ENCODE data around the gene LRRC32. TPM values are rescaled to one million over a fixed set of nuclear protein-coding genes. Genes with fewer than 3 reads are reported as not detected.

The LRRC32 gene
- total and polyA plus RNA-seq, 2 experiments from 2014 or later: 4.0 to 7.9 TPM

DNA sequence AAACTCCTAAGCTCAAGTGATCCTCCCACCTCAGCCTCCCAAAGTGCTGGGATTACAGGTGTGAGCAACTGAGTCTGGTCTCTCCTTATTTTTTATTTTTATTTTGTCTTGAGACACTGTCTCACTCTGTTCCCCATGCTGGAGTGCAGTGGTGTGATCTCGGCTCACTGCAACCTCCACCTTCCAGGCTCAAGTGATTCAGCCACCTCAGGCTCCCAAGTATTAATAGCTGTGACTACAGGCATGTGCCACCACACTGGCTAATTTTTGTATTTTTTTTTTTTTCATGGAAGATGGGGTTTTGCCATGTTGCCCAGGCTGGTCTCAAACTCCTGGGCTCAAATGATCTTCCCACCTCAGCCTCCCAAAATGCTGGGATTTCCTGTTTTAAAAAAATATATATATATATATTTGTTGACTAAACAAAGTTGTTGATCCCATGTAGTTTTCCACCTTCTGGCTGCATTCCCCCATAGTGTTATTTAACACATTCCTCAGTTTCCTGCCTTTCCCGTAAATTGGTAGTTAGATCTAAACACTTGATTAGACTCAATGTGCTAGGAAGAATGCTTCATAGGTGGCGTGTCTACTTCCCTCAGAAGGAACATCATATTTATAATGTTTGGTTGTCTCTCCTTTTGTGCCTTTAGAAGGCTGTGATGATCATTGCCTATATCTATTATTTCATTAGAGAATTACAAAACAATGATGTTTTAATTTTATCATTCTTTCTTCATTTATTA, 38.8 kb downstream of the LRRC32 start:
- Histone ChIP-seq H4K20me1 (ENCODE audit: insufficient read depth) (no peaks in the 10 kb centered on the region), H3F3A (ENCODE audit: insufficient read depth) (no peaks in the 10 kb centered on the region), H3K9me2 (ENCODE audit: insufficient read depth) (no peaks in the 10 kb centered on the region), H3K79me2 (ENCODE audit: insufficient read depth) (no peaks in the 10 kb centered on the region), H3K9ac (no peak overlapping the region), H3K9me3 (ENCODE audit: low read depth) (no peaks in the 10 kb centered on the region), H3K4me3 (no peak overlapping the region), H3K27me3 (replicated peaks; ENCODE audit: insufficient read depth) (no peaks in the 10 kb centered on the region; the same call in 1 of the 2 replicates), H3K27ac (no peak overlapping the region), H3K36me3 (ENCODE audit: low read depth) (no peaks in the 10 kb centered on the region), H3K4me1 (ENCODE audit: insufficient read depth) (peaks cover 7% of the 10 kb centered on the region; the same call in 1 of the 2 replicates), H2AFZ (no peak overlapping the region), H3K4me2 (ENCODE audit: unreplicated experiment) (no peak overlapping the region)
- in situ Hi-C loops (cut with MboI): no loop called here
- DNase-seq: no peak
- WGBS, 2 experiments (ENCODE audit: low coverage in 1 of 2, low lambda C conversion rate in 2 of 2, missing lambda C conversion rate in 2 of 2): 91 to 95% methylated on average over 3 of the region's 3 CpGs
- TF ChIP-seq EZH2 (IDR thresholded peaks at IDR 0.05; ENCODE audit: insufficient read depth, poor library complexity, severe bottlenecking) (no peak), EZH2phosphoT487 (IDR thresholded peaks at IDR 0.05; ENCODE audit: insufficient read depth, low read depth) (no peak)

DNA sequence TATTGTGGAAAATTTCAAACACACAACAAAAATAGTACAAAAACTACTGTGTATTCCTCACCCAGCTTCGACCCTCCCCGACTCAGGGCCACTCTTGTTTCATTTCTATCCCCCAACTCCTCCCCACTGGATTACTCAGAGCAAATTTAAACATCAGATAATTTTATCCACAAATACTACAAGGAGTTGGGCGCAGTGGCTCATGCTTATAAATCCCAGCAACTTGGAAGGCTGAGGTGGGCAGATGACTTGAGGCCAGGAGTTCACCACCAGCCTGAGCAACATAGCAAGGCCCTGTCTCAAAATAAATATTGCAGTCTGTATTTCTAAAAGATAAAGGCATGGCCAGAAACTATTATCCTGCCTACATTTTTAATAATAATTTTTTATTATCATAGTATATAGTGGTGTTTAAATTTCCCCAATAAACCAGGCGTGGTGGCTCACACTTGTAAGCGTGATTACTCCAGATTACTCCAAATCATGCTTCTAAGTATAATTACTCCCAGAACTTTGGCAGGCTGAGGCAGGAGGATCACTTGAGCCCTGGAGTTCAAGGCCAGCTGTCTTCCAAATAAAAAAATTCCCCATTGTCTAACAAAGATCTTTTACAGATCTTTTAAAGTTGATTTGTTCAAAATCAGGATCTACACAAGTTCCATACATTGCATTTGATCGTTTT, 39.8 kb downstream of the LRRC32 start:
- no peak overlapping the region for H3K4me2 ChIP-seq (ENCODE audit: unreplicated experiment)
- 57 to 59% methylated on average over 6 of the region's 6 CpGs for WGBS, 2 experiments (ENCODE audit: low coverage in 1 of 2, low lambda C conversion rate in 2 of 2, missing lambda C conversion rate in 2 of 2)

DNA sequence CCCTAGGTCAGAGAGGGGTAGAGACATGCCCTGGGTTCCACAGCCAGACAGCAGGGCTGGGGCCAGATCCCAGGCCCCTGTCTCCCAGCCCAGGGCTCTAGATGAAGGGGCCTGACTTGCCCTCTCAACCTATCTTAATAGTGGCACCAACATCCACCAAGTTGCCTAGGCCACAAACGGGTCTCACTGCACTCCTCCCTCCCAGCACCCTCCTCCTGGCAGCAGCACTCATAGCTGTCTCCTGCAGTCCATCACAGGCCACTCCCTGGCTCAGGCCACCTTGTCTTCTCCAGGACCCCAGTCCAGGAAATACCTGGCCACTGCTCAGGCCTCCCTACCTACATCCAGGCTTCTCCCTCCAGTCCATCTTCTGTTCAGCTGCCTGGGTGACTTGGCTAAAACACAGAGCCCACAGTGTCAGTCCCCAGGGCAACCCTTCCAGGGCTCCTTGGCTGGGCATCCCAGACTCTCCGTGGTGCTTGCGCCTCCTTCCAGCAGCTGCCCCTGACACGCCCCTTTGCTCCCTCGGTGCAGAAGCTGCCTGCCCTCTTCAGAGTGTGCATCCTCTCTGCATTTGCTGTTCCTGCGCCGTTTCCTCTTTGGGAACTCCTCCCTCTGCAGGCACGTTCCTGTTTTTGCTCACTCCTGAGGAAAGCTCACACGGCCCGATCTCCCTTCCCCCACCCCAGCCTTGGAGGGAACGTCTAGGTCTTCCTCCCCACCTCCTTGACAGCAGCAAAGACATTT, 40.5 kb downstream of the LRRC32 start:
- Histone ChIP-seq H2AFZ (peak overlapping the region; percentile 72), H3K4me3 (no peak overlapping the region), H3K27ac (no peak overlapping the region), H3K4me2 (ENCODE audit: unreplicated experiment) (no peak overlapping the region), H3K27me3 (replicated peaks; ENCODE audit: insufficient read depth) (no peaks in the 10 kb centered on the region), H3K36me3 (ENCODE audit: low read depth) (no peaks in the 10 kb centered on the region), H3F3A (ENCODE audit: insufficient read depth) (no peaks in the 10 kb centered on the region), H3K79me2 (ENCODE audit: insufficient read depth) (no peaks in the 10 kb centered on the region), H3K9me2 (ENCODE audit: insufficient read depth) (no peaks in the 10 kb centered on the region), H3K9me3 (ENCODE audit: low read depth) (no peaks in the 10 kb centered on the region), H3K4me1 (ENCODE audit: insufficient read depth) (peaks cover 7% of the 10 kb centered on the region; the same call in 1 of the 2 replicates), H4K20me1 (ENCODE audit: insufficient read depth) (no peaks in the 10 kb centered on the region), H3K9ac (no peak overlapping the region)
- WGBS, 2 experiments (ENCODE audit: low coverage in 1 of 2, low lambda C conversion rate in 2 of 2, missing lambda C conversion rate in 2 of 2): 32 to 34% methylated on average over 11 of the region's 11 CpGs
- DNase-seq: peak; percentile 53
- TF ChIP-seq EZH2 (IDR thresholded peaks at IDR 0.05; ENCODE audit: insufficient read depth, poor library complexity, severe bottlenecking) (no peak), EZH2phosphoT487 (IDR thresholded peaks at IDR 0.05; ENCODE audit: insufficient read depth, low read depth) (no peak)
- in situ Hi-C loops (cut with MboI): no loop called here

More for the DNA sequence above, 39.8 kb downstream of the LRRC32 start:
- Histone ChIP-seq H2AFZ (peak overlapping the region; percentile 72), H3K4me1 (ENCODE audit: insufficient read depth) (peaks cover 7% of the 10 kb centered on the region; the same call in 1 of the 2 replicates), H3K27me3 (replicated peaks; ENCODE audit: insufficient read depth) (no peaks in the 10 kb centered on the region), H3K4me3 (no peak overlapping the region), H4K20me1 (ENCODE audit: insufficient read depth) (no peaks in the 10 kb centered on the region), H3K9ac (no peak overlapping the region), H3K9me3 (ENCODE audit: low read depth) (no peaks in the 10 kb centered on the region), H3K9me2 (ENCODE audit: insufficient read depth) (no peaks in the 10 kb centered on the region), H3K79me2 (ENCODE audit: insufficient read depth) (no peaks in the 10 kb centered on the region), H3F3A (ENCODE audit: insufficient read depth) (no peaks in the 10 kb centered on the region), H3K27ac (no peak overlapping the region), H3K36me3 (ENCODE audit: low read depth) (no peaks in the 10 kb centered on the region)
- TF ChIP-seq EZH2 (IDR thresholded peaks at IDR 0.05; ENCODE audit: insufficient read depth, poor library complexity, severe bottlenecking) (no peak), EZH2phosphoT487 (IDR thresholded peaks at IDR 0.05; ENCODE audit: insufficient read depth, low read depth) (no peak)
- in situ Hi-C loops (cut with MboI): no loop called here
- peak; percentile 25 for DNase-seq

DNA sequence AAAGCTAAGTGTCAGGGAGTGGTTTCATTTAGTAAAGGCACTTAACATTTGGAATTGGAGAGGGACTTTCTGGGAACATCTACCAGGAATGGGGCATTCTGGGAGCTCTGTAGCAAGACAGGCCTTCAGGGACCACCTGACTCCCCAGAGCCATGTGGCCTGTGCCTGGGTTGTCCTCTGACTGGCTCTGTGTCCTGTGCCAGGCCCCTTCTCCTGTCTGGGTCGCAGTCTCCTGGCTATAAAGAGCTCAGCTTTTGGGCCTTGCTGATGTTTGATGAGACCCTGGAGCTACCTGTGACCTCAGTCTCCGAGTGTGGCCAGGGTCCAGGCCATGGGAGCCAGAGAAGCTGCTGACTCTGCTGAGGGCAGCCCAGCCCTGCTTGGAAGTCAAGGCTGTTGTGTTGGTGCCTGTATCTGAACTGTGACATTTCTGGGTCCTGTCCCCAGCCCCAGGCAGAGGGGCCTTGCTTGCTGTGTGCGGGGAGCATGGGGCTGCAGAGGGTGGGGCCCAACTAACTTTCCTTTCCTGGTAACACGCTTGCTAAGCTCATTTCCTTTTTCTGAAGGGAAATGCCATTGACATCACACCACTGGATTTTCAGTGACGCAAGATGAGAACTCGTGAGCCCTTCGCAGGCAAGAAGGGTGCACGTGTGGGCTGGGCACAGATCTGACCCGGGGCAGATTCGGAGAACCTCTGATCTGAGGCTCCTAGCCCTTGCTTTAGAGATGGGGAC, 41.3 kb downstream of the LRRC32 start:
- peaks cover 7% of the 10 kb centered on the region; the same call in 1 of the 2 replicates for H3K4me1 ChIP-seq (ENCODE audit: insufficient read depth)
- H3K4me3 ChIP-seq: no peak overlapping the region
- H3K9me3 ChIP-seq (ENCODE audit: low read depth): no peaks in the 10 kb centered on the region
- H3K27me3 ChIP-seq (replicated peaks; ENCODE audit: insufficient read depth): no peaks in the 10 kb centered on the region
- H3K79me2 ChIP-seq (ENCODE audit: insufficient read depth): no peaks in the 10 kb centered on the region
- H3K9ac ChIP-seq: no peak overlapping the region
- H3K4me2 ChIP-seq (ENCODE audit: unreplicated experiment): no peak overlapping the region
- DNase-seq: peak; percentile 56
- H4K20me1 ChIP-seq (ENCODE audit: insufficient read depth): no peaks in the 10 kb centered on the region
- H2AFZ ChIP-seq: 0 out of 2 replicates have a peak overlapping the region, but pooled peaks have one; percentile 38
- WGBS, 2 experiments (ENCODE audit: low coverage in 1 of 2, low lambda C conversion rate in 2 of 2, missing lambda C conversion rate in 2 of 2): 77 to 80% methylated on average over 10 of the region's 10 CpGs
- H3K27ac ChIP-seq: no peak overlapping the region
- H3F3A ChIP-seq (ENCODE audit: insufficient read depth): no peaks in the 10 kb centered on the region
- no peaks in the 10 kb centered on the region for H3K9me2 ChIP-seq (ENCODE audit: insufficient read depth)
- TF ChIP-seq EZH2phosphoT487 (IDR thresholded peaks at IDR 0.05; ENCODE audit: insufficient read depth, low read depth) (no peak), EZH2 (IDR thresholded peaks at IDR 0.05; ENCODE audit: insufficient read depth, poor library complexity, severe bottlenecking) (no peak)
- in situ Hi-C loops (cut with MboI): no loop called here
- H3K36me3 ChIP-seq (ENCODE audit: low read depth): no peaks in the 10 kb centered on the region

All from GM23248 (cell line).